ENCODE results near the gene PITPNM1.
"Not testable (repeated sequence)": the region's sequence is repeated elsewhere in the genome, so short reads cannot be mapped to it uniquely, and the experiment has no call there.

Gene PITPNM1

DNA sequence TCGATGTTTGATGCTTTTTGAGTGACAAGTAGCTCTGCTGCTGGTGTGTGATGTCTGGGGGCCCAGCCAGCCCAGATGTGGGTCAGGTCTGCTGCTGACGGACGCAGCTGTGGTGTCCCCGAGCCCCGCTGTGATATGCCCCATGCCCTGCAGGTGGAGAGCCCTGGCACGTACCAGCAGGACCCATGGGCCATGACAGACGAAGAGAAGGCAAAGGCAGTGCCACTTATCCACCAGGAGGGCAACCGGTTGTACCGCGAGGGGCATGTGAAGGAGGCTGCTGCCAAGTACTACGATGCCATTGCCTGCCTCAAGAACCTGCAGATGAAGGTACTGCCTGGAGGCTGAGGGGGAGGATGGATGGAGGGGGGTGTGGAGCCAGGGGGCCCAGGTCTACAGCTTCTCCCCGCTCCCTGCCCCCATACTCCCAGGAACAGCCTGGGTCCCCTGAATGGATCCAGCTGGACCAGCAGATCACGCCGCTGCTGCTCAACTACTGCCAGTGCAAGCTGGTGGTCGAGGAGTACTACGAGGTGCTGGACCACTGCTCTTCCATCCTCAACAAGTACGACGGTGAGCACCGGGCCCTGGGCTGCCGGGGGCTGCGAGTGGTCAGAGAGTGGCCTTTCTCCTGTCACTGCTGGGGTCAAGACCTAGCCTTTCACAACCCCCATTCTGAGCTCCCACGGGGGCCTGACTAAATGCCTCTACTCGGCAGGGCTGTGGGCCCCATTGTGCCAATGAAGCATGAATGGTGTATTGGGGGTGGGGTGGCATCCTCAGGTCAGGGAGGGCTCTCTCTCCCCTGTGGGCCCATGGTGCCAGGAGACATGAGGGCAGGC is 15.1 kb downstream of the PITPNM1 start:
- no peak for DNase-seq (ENCODE audit: low spot score)

DNA sequence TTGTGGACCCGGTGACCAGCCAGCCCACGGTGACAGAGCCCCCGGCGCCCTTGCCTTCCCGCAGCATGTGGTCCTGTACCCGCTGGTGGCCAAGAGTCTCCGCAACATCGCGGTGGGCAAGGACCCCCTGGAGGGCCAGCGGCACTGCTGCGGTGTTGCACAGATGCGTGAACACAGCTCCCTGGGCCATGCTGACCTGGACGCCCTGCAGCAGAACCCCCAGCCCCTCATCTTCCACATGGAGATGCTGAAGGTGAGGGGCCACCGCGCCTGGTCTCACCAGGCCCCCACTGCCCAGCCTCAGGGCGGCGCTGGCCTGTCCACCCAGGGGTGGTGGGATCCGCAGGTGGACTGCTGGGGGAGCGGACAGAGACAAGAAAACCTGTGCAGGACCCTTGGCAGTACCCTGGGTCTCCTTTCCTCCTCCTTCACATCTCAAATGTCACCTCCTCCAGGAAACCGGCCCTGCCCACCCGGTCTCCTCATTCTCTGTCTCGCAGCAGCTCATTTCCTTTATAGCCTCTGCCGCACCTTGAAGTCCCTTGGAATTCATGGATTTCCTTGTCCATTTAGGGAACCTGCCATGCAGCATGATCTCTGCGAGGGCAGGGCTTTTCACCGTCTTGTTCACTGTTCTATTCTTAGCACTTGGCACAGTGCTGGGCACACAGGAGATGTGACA is 15.8 kb downstream of the PITPNM1 start:
- DNase-seq (ENCODE audit: low spot score) = no peak

DNA sequence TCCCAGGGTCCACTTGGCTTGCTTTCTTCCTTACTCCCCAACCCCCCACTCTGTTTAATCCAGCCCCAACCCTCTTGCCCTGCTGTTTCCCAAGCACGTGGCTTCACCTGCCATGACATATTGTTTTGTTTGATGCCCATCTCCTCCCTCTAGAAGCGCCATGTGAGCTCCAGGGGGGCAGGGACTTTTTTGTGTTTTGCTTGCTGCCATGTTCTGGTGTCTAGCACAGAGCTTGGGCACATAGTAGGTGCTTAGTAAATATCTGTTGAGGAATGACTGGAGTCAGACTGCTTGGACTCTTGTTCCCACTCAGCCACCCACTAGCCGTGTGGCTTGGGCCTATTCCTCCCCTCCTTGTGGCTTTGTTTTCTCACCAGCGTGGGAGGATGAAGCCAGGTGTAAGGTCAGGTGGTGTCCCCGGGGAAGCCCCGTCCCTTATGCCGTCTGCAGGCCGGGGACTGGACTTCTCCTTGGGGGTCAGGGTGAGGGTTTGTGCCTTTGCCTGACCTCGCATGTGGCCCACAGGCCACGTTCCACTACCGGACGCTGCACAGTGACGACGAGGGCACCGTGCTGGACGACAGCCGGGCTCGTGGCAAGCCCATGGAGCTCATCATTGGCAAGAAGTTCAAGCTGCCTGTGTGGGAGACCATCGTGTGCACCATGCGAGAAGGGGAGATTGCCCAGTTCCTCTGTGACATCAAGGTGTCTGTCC is 18.5 kb downstream of the PITPNM1 start:
- no peak for DNase-seq (ENCODE audit: low spot score)

- DNase-seq (ENCODE audit: low spot score) = peak; percentile 59
Observed at GRCh38 chr11:67485873-67486361, 19.2 kb downstream of the PITPNM1 start.

DNA sequence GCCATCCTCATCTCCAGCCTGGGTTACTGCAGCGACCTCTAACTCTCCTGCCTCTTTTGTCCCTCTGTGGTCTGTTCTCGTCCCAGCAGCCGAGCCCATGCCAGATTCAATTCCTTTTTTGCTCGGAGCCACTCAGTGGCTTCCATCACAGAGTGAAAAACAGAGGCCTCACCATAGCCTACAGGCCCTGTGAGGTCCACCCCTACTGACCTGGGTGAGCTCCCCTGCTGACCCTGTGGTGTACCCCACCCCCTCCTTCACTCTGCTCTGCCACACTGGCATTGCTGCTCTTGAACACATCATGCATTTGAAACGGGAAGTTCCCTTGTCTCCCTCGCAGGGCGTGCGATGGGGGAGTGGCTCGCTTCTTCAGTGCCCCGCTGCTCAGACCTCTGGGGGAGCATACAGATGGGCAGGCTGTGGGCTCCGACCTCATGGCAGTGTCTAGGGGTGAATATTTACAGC is 20.3 kb downstream of the PITPNM1 start:
- DNase-seq (ENCODE audit: low spot score) = peak; percentile 62

DNA sequence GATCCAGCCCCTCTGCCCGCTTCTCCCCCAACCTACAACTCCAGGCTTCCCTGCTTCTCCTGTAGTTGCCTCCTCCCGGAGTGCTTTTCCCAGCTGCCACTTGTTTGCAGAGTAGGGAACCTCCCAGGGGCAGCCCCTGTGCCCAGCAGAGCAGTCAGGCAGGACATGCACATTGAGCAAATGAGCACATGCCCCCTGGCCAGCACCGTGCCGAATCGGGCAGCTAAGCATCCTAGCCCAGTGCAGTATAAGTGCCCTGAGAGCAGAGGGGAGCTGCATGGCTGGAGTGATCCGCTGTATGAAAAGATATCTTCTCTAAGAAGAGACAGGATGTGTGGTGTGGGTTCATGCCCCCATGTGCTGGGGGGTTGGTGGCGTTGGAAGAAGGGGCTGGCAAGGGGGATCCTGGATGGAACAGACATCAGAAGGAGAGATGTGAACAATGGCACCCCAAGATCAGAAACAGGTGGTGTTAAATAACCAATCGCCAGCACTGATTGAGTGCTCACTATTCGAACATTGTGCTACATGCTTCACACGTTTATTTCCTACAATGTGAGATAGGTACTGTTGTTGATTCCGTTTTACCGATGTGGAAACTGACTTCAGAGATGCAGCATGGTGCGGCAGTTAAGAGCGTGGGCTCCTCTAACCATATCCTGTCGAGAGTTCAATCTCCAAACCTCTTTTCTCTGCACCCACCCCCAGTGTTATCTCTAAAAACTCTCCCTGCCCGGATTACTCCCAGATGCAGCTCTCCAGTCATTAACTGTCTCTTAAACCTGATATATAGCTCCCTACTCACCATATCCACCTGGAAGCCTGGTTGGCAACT is 21.1 kb downstream of the PITPNM1 start:
- peak; percentile 45 for DNase-seq (ENCODE audit: low spot score)

GRCh38 chr11:67482827-67483798 is 22.1 kb downstream of the PITPNM1 start, which contains the start of gene AIP:
Gene AIP, plus strand, starts transcription at chr11:67483026. Its CDS starts 133 bp downstream, at chr11:67483159.
- DNase-seq (ENCODE audit: low spot score) = peak; percentile 98

DNA sequence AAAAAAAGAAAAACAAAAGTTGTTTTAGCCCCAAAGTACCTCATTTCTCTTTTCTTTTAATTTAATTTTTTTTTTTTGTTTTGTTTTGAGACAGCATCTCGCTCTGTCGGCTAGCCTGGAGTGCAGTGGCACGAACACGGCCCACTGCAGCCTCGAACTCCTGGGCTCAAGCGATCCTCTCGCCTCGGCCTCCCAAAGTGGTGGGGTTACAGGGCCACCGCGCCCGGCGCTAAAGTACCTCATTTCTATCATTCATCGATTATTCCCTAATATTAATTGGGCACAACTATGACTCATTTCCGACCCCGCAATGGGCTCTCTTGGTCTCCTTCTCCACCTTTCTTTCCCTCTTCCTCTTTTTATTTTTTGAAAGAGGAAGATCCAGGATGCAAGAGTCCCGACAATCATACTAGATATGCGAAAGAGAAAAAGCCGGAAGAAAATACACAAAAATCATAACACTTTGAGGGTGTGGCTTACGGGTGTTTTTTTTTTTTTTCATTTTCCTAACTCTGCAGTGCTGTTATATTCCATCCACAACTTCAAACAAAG is 22.8 kb downstream of the PITPNM1 start:
- DNase-seq (ENCODE audit: low spot score) = no peak

- DNase-seq (ENCODE audit: low spot score) = not testable (repeated sequence)
Observed at GRCh38 chr11:67477344-67478050, 27.7 kb downstream of the PITPNM1 start.

DNA sequence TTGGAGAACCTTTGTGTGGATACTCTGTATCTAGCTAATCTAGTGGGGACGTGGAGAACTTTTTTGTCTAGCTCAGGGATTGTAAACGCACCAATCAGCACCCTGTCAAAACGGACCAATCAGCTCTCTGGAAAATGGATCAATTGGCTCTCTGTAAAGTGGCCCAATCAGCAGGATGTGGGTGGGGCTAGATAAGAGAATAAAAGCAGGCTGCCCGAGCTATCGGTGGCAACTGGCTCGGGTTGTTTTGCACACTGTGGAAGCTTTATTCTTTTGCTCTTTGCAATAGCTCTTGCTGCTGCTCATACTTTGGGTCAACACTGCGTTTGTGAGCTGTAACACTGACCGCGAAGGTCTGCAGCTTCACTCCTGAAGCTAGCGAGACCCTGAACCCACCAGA is 28.5 kb downstream of the PITPNM1 start:
- DNase-seq (ENCODE audit: low spot score) = not testable (repeated sequence)

GRCh38 chr11:67472882-67473281 is 32.3 kb downstream of the PITPNM1 start:
- DNase-seq (ENCODE audit: low spot score) = no peak

- no peak for DNase-seq (ENCODE audit: low spot score)
Observed at GRCh38 chr11:67470337-67471002, 34.7 kb downstream of the PITPNM1 start.

- no peak for DNase-seq (ENCODE audit: low spot score)
Observed at GRCh38 chr11:67469508-67469811, 35.7 kb downstream of the PITPNM1 start.

GRCh38 chr11:67468759-67469507 is 36.2 kb downstream of the PITPNM1 start, which contains the start of gene TMEM134:
Gene TMEM134, minus strand, starts transcription at chr11:67469251. Its CDS starts 59 bp downstream, at chr11:67469192.
- peak; percentile 93 for DNase-seq (ENCODE audit: low spot score)

- no peak for DNase-seq (ENCODE audit: low spot score)
Observed at GRCh38 chr11:67468456-67468758, 36.8 kb downstream of the PITPNM1 start.

DNA sequence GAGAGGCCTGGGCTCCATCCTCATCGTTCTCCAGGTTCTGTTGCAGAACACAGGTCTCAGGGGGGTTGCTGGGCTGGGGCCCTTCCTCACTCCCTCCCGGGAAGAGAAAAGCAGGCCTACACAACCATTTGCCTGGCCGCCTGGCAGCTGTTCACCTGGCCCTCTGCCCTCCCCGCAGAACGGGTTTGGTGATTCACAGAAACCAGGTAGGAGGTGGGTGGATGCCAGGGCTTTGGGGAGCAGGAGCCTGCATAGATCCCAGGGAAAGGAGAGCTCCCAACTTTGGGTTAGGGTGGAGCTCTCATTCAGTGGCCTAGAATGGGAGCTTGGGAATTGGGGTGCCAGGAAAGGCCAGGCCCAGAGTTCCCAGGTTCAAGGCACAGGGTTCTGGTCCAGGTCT is 37.1 kb downstream of the PITPNM1 start:
- no peak for DNase-seq (ENCODE audit: low spot score)

GRCh38 chr11:67466962-67467771 is 38.0 kb downstream of the PITPNM1 start:
- no peak for DNase-seq (ENCODE audit: low spot score)
